GM08714 (cell line): ENCODE measurements around the gene COMMD10.

ENCODE experiments used
- H3K4me3 ChIP-seq: fragments of 200-500 bp; sonication (Bioruptor generic); 2 replicates; pipeline ENCODE4 v1.5.1; 2014; ENCODE audit warnings: mild to moderate bottlenecking, low read length, inconsistent platforms
- ZNF274 ChIP-seq: IDR thresholded peaks from 2 replicates; pipeline ENCODE4 v1.6.1; 2012; ENCODE audit warnings: mild to moderate bottlenecking, low read depth, low read length

COMMD10 gene

GRCh38 chr5:116275282-116275681, 190.5 kb downstream of the COMMD10 start:
- no peak for TF ChIP-seq ZNF274
- H3K4me3 ChIP-seq, result no peak overlapping the region

GRCh38 chr5:116276952-116277351, 192.1 kb downstream of the COMMD10 start:
- no peak for TF ChIP-seq ZNF274
- H3K4me3 ChIP-seq, result no peak overlapping the region

GRCh38 chr5:116280149-116280803, 195.5 kb downstream of the COMMD10 start:
- H3K4me3 ChIP-seq, result no peak overlapping the region
- no peak for TF ChIP-seq ZNF274

- no peak overlapping the region for H3K4me3 ChIP-seq
- no peak for TF ChIP-seq ZNF274
Observed at GRCh38 chr5:116281309-116281708, 196.5 kb downstream of the COMMD10 start.

GRCh38 chr5:116288524-116288923, 203.7 kb downstream of the COMMD10 start:
- TF ChIP-seq ZNF274, result no peak
- H3K4me3 ChIP-seq, result no peak overlapping the region

- H3K4me3 ChIP-seq, result no peak overlapping the region
- no peak for TF ChIP-seq ZNF274
Observed at GRCh38 chr5:116289276-116289675, 204.5 kb downstream of the COMMD10 start.

GRCh38 chr5:116291271-116291670, 206.4 kb downstream of the COMMD10 start:
- no peak overlapping the region for H3K4me3 ChIP-seq
- TF ChIP-seq ZNF274, result no peak

GRCh38 chr5:116292321-116292720, 207.5 kb downstream of the COMMD10 start:
- H3K4me3 ChIP-seq, result no peak overlapping the region
- no peak for TF ChIP-seq ZNF274

- H3K4me3 ChIP-seq, result no peak overlapping the region
- no peak for TF ChIP-seq ZNF274
Observed at GRCh38 chr5:116296335-116297072, 211.7 kb downstream of the COMMD10 start.

GRCh38 chr5:116297296-116297814, 212.5 kb downstream of the COMMD10 start:
- no peak overlapping the region for H3K4me3 ChIP-seq
- TF ChIP-seq ZNF274, result no peak

- no peak for TF ChIP-seq ZNF274
- H3K4me3 ChIP-seq, result no peak overlapping the region
Observed at GRCh38 chr5:116299746-116300640, 215.2 kb downstream of the COMMD10 start.

GRCh38 chr5:116301110-116301509, 216.3 kb downstream of the COMMD10 start:
- H3K4me3 ChIP-seq, result no peak overlapping the region
- no peak for TF ChIP-seq ZNF274

- no peak for TF ChIP-seq ZNF274
- no peak overlapping the region for H3K4me3 ChIP-seq
Observed at GRCh38 chr5:116303340-116303739, 218.5 kb downstream of the COMMD10 start.

GRCh38 chr5:116303810-116304209, 219.0 kb downstream of the COMMD10 start:
- no peak for TF ChIP-seq ZNF274
- no peak overlapping the region for H3K4me3 ChIP-seq
